Measurements from ENCODE around the gene ELAVL2. TPM values are rescaled to one million over a fixed set of nuclear protein-coding genes. Genes with fewer than 3 reads are reported as not detected.

Gene ELAVL2
- total RNA-seq, 4 donors from 2014 or later = 0.63 to 2.6 TPM; not detected in 2

DNA sequence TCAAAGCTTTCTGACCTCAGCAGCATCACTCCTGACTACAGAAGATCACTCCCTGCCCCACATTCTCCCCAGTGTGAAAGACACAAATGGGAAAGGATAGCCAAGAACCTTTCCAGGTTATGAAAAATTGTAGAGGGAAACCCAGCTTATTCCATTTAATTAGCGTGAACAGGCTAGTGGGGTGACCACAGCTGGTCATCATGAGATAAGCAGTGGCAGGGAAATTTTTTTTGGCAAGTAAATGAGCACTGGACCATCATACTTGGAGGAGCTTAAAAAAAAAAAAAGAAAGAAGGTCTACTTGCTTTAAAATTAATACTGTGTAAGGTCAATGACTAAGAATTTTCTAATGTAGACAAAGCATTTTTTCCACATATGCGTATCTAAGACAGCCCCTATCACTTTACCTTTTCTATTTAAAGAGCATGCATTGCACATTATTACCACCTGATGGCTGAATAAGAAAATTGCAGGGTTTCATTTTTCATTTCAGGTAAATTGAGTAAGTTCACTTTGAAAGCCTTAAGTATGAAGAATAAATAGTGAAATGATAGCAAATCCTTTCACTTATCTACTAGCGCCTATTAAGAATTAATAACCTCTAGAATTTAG is 123.6 kb downstream of the ELAVL2 start:
- TF ChIP-seq, protein P1, sequence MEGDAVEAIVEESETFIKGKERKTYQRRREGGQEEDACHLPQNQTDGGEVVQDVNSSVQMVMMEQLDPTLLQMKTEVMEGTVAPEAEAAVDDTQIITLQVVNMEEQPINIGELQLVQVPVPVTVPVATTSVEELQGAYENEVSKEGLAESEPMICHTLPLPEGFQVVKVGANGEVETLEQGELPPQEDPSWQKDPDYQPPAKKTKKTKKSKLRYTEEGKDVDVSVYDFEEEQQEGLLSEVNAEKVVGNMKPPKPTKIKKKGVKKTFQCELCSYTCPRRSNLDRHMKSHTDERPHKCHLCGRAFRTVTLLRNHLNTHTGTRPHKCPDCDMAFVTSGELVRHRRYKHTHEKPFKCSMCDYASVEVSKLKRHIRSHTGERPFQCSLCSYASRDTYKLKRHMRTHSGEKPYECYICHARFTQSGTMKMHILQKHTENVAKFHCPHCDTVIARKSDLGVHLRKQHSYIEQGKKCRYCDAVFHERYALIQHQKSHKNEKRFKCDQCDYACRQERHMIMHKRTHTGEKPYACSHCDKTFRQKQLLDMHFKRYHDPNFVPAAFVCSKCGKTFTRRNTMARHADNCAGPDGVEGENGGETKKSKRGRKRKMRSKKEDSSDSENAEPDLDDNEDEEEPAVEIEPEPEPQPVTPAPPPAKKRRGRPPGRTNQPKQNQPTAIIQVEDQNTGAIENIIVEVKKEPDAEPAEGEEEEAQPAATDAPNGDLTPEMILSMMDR (IDR thresholded peaks at IDR 0.05) = no peak
- TF ChIP-seq EP300 (IDR thresholded peaks at IDR 0.05) (no peak), POLR2A (IDR thresholded peaks at IDR 0.05) (no peak)
- Histone ChIP-seq H3K27ac (no peak overlapping the region), H3K27me3 (no peaks in the 10 kb centered on the region), H3K9me3 (no peaks in the 10 kb centered on the region), H3K4me1 (no peaks in the 10 kb centered on the region), H3K4me3 (no peak overlapping the region), H3K36me3 (no peaks in the 10 kb centered on the region)
- DNase-seq (ENCODE audit: low spot score in 2 of 2) = no peak
- 90 to 95% methylated on average over 3 of the region's 3 CpGs for WGBS, 2 donors

DNA sequence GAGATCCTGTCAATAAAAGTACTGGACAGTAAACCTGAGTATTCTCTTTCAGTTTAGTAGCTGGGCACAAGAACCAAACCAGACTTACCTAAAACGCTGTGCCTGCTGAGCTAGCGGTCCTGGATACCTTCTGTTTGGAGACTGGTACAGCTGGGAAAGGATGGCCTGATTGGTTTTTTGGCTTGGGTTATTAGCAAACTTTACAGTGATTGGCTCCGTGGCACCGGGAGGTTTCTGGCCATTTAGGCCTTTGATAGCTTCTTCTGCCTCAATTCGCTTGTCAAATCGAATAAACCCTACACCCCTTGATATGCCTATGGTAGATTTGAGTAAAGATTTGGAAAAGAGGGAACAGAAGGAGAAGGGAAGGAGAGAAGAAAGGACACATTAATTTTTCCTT is 124.7 kb downstream of the ELAVL2 start:
- DNase-seq (ENCODE audit: low spot score in 2 of 2) = no peak
- WGBS, 2 donors = 97% methylated on average over 6 of the region's 6 CpGs
- no peaks in the 10 kb centered on the region for H3K27me3 ChIP-seq
- H3K9me3 ChIP-seq = no peaks in the 10 kb centered on the region
- TF ChIP-seq, protein P1 (IDR thresholded peaks at IDR 0.05) = no peak
- TF ChIP-seq POLR2A (IDR thresholded peaks at IDR 0.05) (no peak), EP300 (IDR thresholded peaks at IDR 0.05) (no peak)
- H3K4me1 ChIP-seq = no peaks in the 10 kb centered on the region
- no peaks in the 10 kb centered on the region for H3K36me3 ChIP-seq
- no peak overlapping the region for H3K4me3 ChIP-seq
- H3K27ac ChIP-seq = no peak overlapping the region

DNA sequence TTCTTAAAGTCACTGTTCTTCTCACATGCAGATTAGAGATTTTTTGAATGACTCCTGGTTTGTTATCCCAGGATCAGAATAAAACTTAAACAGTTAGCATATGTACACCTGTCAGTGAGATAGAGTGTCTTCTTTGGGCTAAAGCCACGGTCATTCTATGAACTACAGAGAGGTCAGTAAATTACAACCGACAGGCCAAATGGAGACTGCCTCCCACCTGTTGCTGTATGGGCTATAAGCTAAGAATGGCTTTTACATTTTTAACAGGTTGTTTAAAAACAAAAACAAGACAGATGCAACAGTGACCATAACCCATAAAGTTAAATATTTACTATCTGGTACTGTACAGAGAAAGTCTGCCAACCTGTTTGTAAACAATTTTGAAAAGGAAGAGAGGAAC is 125.7 kb downstream of the ELAVL2 start:
- no peaks in the 10 kb centered on the region for H3K9me3 ChIP-seq
- no peak overlapping the region for H3K4me3 ChIP-seq
- no peaks in the 10 kb centered on the region for H3K36me3 ChIP-seq
- no peaks in the 10 kb centered on the region for H3K27me3 ChIP-seq
- no peaks in the 10 kb centered on the region for H3K4me1 ChIP-seq
- WGBS, 2 donors = 63 to 78% methylated on average over 2 of the region's 2 CpGs
- H3K27ac ChIP-seq = no peak overlapping the region
- TF ChIP-seq POLR2A (IDR thresholded peaks at IDR 0.05) (no peak), EP300 (IDR thresholded peaks at IDR 0.05) (no peak)
- TF ChIP-seq, protein P1 (IDR thresholded peaks at IDR 0.05) = no peak
- DNase-seq (ENCODE audit: low spot score in 2 of 2) = no peak

DNA sequence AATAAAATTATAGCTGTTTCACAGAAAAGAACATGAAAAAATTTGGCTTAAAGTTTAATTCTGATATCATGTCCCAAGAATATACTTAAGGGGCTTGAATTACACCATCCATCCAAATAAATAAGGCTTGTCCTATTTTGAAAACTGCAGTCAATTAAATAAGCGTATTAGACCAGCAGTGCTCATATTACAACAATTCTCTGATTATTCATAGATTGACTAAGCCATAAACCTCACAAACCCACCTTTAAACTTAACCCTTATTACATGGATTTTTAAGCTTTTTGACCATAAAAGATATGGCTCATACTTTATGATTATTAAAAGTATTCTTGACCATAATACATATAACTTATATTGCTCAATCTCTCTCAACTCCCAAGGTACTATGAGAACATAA is 127.9 kb downstream of the ELAVL2 start:
- H3K27me3 ChIP-seq = no peaks in the 10 kb centered on the region
- H3K27ac ChIP-seq = no peak overlapping the region
- WGBS, 2 donors = 50 to 54% methylated on average over 1 of the region's 1 CpG
- no peaks in the 10 kb centered on the region for H3K4me1 ChIP-seq
- H3K9me3 ChIP-seq = no peaks in the 10 kb centered on the region
- DNase-seq (ENCODE audit: low spot score in 2 of 2) = no peak
- H3K36me3 ChIP-seq = no peaks in the 10 kb centered on the region
- no peak overlapping the region for H3K4me3 ChIP-seq
- no peak for TF ChIP-seq EP300 (IDR thresholded peaks at IDR 0.05)
- TF ChIP-seq, protein P1 (IDR thresholded peaks at IDR 0.05) = no peak
- TF ChIP-seq POLR2A (IDR thresholded peaks at IDR 0.05) = no peak

DNA sequence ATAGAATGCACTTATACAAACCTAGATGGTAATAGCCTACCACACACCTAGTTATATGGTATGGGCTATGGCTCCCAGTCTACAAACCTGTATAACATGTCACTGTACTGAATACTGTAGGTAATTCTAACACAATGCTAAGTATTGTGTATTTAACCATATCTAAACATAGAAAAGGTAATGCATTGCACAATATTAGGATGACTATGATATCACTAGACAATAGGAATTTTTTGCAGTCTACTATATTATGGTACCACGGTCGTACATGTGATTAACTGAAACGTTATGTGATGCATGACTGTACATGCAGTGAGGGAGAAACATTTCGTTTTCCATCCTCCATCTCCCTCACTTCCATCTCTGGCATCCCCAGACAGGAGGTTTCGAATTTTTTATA is 130.5 kb downstream of the ELAVL2 start:
- H3K4me3 ChIP-seq = no peak overlapping the region
- no peak overlapping the region for H3K27ac ChIP-seq
- H3K27me3 ChIP-seq = no peaks in the 10 kb centered on the region
- 86% methylated on average over 5 of the region's 5 CpGs for WGBS, 2 donors
- TF ChIP-seq, protein P1 (IDR thresholded peaks at IDR 0.05) = no peak
- TF ChIP-seq EP300 (IDR thresholded peaks at IDR 0.05) (no peak), POLR2A (IDR thresholded peaks at IDR 0.05) (no peak)
- DNase-seq (ENCODE audit: low spot score in 2 of 2) = no peak
- H3K4me1 ChIP-seq = no peaks in the 10 kb centered on the region
- H3K9me3 ChIP-seq = no peaks in the 10 kb centered on the region
- no peaks in the 10 kb centered on the region for H3K36me3 ChIP-seq

Measured in tibial nerve (tissue), 4 donors.